GM23248 (cell line): Measurements from ENCODE around the gene ANKRD16.

ENCODE experiments used
- EZH2 ChIP-seq: fragments of 200-600 bp; sonication (generic); IDR thresholded peaks from 2 replicates; pipeline ENCODE4 v1.6.1; 2018; ENCODE audit warnings: antibody characterized with exemption, mild to moderate bottlenecking; ENCODE audit not compliant: insufficient read depth, poor library complexity, severe bottlenecking
- EZH2phosphoT487 ChIP-seq: fragments of 200-600 bp; sonication (generic); IDR thresholded peaks from 2 replicates; pipeline ENCODE4 v1.6.1; 2018; ENCODE audit warnings: antibody characterized with exemption, moderate library complexity, mild to moderate bottlenecking, low read depth; ENCODE audit not compliant: insufficient read depth

DNA sequence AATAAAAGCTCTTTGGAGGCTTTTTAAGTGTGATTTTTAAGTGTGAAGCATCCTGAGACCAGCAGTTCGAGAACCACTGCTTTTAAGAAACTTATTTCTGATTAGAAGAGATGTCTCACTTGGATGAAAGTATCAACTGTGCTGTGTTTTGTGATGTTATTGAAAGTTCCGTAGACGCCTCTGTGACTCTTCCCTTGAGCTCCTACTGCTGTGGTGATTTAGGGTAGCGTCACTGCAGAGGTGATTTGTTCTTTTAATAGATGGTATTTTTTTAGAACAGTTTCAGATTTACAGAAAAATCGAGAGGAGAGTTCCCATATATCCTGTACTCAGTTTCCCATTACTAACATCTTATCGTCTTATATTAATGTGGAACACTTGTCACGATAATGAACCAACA lies 29.9 kb upstream of the ANKRD16 start:
- no peak for TF ChIP-seq EZH2
- TF ChIP-seq EZH2phosphoT487 = no peak
